Activated B cell treated with CpG ODN at 0.5 μM for 24 hours (primary cell): Measurements from ENCODE around the gene COL19A1. TPM values are rescaled to one million over a fixed set of nuclear protein-coding genes. Genes with fewer than 3 reads are reported as not detected.

Experiments used
- ATAC-seq: fragments of 200-7000 bp; cut with Tn5 transposase; one replicate; pipeline ENCODE4 v1.10.0; 2021; ENCODE audit warnings: low read depth, mild to moderate bottlenecking, moderate library complexity
- CTCF ChIA-PET: fragments of 350-600 bp; sonication (Branson Sonifier 250); formaldehyde crosslinking; loops from one replicate; lab custom pipeline; 2021; ENCODE audit warnings: antibody characterized with exemption; lab: Charles Lee
- POLR2A ChIA-PET: fragments of 350-600 bp; sonication (Branson Sonifier 250); formaldehyde crosslinking; loops from one replicate; lab custom pipeline; 2021; ENCODE audit warnings: antibody characterized with exemption; lab: Charles Lee
- DNase-seq: peaks from one replicate; pipeline ENCODE4 v3.0.0; 2022
- H3K27ac Mint-ChIP-seq: one replicate; pipeline ENCODE4 v1.8.0; 2020; ENCODE audit warnings: mixed read lengths
- H3K27me3 Mint-ChIP-seq: one replicate; pipeline ENCODE4 v1.8.0; 2021; ENCODE audit warnings: mixed read lengths
- H3K36me3 Mint-ChIP-seq: one replicate; pipeline ENCODE4 v1.8.0; 2021; ENCODE audit warnings: low read depth, mixed read lengths
- H3K4me1 Mint-ChIP-seq: one replicate; pipeline ENCODE4 v1.8.0; 2021; ENCODE audit warnings: mixed read lengths
- H3K4me3 Mint-ChIP-seq: one replicate; pipeline ENCODE4 v1.8.0; 2020; ENCODE audit warnings: mild to moderate bottlenecking, mixed read lengths
- H3K9me3 Mint-ChIP-seq: one replicate; pipeline ENCODE4 v1.8.0; 2020; ENCODE audit warnings: mixed read lengths
- intact Hi-C: fragments of 100-400 bp; cut with micrococcal nuclease; formaldehyde crosslinking; loops from one replicate; pipeline ENCODE4 v1.15.1; 2024
- total RNA-seq: library from RNA; stranded (reverse); gene quantifications from 2 replicates; pipeline ENCODE4 v1.2.3, GENCODE V29; 2022
- TF ChIP-seq, protein P1 (sequence below): fragments of 200-600 bp; IDR thresholded peaks from one replicate; pipeline ENCODE4 v1.8.0; 2022; ENCODE audit warnings: antibody characterized with exemption, mild to moderate bottlenecking

The COL19A1 gene
- total RNA-seq, 1 donor from 2014 or later: 54.4 TPM

GRCh38 chr6:70142034-70142433 is 275.7 kb downstream of the COL19A1 start:
- Mint-ChIP-seq H3K4me3 (no peak overlapping the region), H3K4me1 (no peaks in the 10 kb centered on the region), H3K27ac (no peak overlapping the region), H3K27me3 (no peaks in the 10 kb centered on the region), H3K36me3 (peaks cover 77% of the 10 kb centered on the region), H3K9me3 (no peaks in the 10 kb centered on the region)
- ChIA-PET CTCF (no interaction called here), POLR2A (no interaction called here)
- DNase-seq (no peak), ATAC-seq (no peak)
- intact Hi-C loops: no loop called here
- TF ChIP-seq, protein P1, sequence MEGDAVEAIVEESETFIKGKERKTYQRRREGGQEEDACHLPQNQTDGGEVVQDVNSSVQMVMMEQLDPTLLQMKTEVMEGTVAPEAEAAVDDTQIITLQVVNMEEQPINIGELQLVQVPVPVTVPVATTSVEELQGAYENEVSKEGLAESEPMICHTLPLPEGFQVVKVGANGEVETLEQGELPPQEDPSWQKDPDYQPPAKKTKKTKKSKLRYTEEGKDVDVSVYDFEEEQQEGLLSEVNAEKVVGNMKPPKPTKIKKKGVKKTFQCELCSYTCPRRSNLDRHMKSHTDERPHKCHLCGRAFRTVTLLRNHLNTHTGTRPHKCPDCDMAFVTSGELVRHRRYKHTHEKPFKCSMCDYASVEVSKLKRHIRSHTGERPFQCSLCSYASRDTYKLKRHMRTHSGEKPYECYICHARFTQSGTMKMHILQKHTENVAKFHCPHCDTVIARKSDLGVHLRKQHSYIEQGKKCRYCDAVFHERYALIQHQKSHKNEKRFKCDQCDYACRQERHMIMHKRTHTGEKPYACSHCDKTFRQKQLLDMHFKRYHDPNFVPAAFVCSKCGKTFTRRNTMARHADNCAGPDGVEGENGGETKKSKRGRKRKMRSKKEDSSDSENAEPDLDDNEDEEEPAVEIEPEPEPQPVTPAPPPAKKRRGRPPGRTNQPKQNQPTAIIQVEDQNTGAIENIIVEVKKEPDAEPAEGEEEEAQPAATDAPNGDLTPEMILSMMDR: no peak

DNA sequence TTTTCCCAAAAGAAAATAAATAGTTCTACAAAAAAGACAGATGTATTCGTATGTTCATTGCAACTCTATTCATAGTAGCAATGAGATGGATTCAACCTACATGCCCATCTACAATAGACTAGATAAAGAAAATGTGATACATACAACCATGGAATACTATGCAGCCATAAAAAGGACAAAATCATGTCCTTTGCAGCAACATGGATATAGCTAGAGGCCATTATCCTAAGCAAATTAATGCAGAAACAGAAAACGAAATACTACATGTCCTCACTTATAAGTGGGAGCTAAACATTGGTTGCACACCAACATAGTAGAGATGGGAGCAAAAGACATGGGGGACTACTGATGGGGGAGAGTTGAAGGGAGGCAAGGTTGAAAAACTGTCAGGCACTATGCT is 278.8 kb downstream of the COL19A1 start:
- no peak overlapping the region for H3K27ac Mint-ChIP-seq
- ATAC-seq: no peak
- no peak overlapping the region for H3K4me3 Mint-ChIP-seq
- no peaks in the 10 kb centered on the region for H3K9me3 Mint-ChIP-seq
- POLR2A ChIA-PET: no interaction called here
- H3K27me3 Mint-ChIP-seq: no peaks in the 10 kb centered on the region
- peaks cover 77% of the 10 kb centered on the region for H3K36me3 Mint-ChIP-seq
- intact Hi-C loops: no loop called here
- TF ChIP-seq, protein P1: no peak
- no peaks in the 10 kb centered on the region for H3K4me1 Mint-ChIP-seq
- DNase-seq: no peak
- CTCF ChIA-PET: no interaction called here

GRCh38 chr6:70149209-70149788 is 282.9 kb downstream of the COL19A1 start:
- H3K27me3 Mint-ChIP-seq: no peaks in the 10 kb centered on the region
- POLR2A ChIA-PET: no interaction called here
- ATAC-seq: no peak

DNA sequence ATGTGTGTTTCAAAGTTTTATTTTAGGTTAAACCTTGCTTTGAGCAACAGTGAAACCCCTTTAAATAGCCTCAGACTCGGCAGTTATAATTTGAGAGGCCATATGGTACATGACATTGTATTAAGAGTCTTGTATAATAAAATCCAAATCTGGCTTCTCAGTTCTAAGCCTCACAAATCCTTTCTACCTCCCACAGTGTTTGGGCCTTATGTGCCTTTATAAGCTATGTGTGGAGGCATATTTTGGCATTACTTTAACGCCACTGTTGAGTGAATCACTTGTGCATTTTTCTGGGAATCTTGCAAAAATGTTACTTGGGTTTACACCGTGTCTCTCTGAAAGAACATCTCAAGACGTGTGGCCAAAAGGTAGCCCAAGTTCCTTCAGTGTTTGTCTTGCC is 284.2 kb downstream of the COL19A1 start:
- no peak overlapping the region for H3K4me3 Mint-ChIP-seq
- intact Hi-C loops: no loop called here
- H3K36me3 Mint-ChIP-seq: peaks cover 76% of the 10 kb centered on the region
- H3K4me1 Mint-ChIP-seq: no peaks in the 10 kb centered on the region
- TF ChIP-seq, protein P1: no peak
- ATAC-seq: no peak
- no peak for DNase-seq
- no peaks in the 10 kb centered on the region for H3K9me3 Mint-ChIP-seq
- ChIA-PET POLR2A (no interaction called here), CTCF (no interaction called here)
- H3K27ac Mint-ChIP-seq: no peak overlapping the region
- H3K27me3 Mint-ChIP-seq: no peaks in the 10 kb centered on the region

More at GRCh38 chr6:70149209-70149788, 282.9 kb downstream of the COL19A1 start:
- no peak overlapping the region for H3K27ac Mint-ChIP-seq
- no peaks in the 10 kb centered on the region for H3K4me1 Mint-ChIP-seq
- DNase-seq: no peak
- no peaks in the 10 kb centered on the region for H3K9me3 Mint-ChIP-seq
- peaks cover 77% of the 10 kb centered on the region for H3K36me3 Mint-ChIP-seq
- H3K4me3 Mint-ChIP-seq: no peak overlapping the region
- CTCF ChIA-PET: no interaction called here
- TF ChIP-seq, protein P1: no peak
- intact Hi-C loops: no loop called here

- no peak for ATAC-seq
- Mint-ChIP-seq H3K27ac (no peak overlapping the region), H3K4me3 (no peak overlapping the region), H3K9me3 (no peaks in the 10 kb centered on the region), H3K36me3 (peaks cover 81% of the 10 kb centered on the region), H3K4me1 (no peaks in the 10 kb centered on the region), H3K27me3 (no peaks in the 10 kb centered on the region)
- intact Hi-C loops: no loop called here
- ChIA-PET CTCF (no interaction called here), POLR2A (no interaction called here)
- DNase-seq: no peak
- TF ChIP-seq, protein P1: no peak
Measured at GRCh38 chr6:70151616-70152015, 285.3 kb downstream of the COL19A1 start.
